Stimulated activated CD8-positive, alpha-beta memory T cell treated with anti-CD3 and anti-CD28 coated beads, Interleukin-7, amount 100 ng/mL, for 4 hours (primary cell): ENCODE data around the gene DARS2.
"Not testable (repeated sequence)": the region's sequence is repeated elsewhere in the genome, so short reads cannot be mapped to it uniquely, and the experiment has no call there.

Source experiments
- DNase-seq, 2 donors: peaks; one replicate each; pipeline ENCODE4 v3.0.0-alpha.2; 2020; ENCODE audit warnings: low read depth in 2 of 2

Gene DARS2

GRCh38 chr1:173824315-173825081 is at the start of gene DARS2, which contains the start of gene CENPL:
TSS of gene DARS2 (plus strand) at chr1:173824673. CDS start at chr1:173825230, 557 bp downstream.
TSS of gene CENPL (minus strand) at chr1:173824883. CDS start at chr1:173811299, 13,584 bp downstream.
- DNase-seq: peak; percentile 82 to 90

- no peak for DNase-seq
These were observed 48.8 kb upstream of the DARS2 start for GRCh38 chr1:173775578-173776226.

GRCh38 chr1:173779936-173780335 is 44.5 kb upstream of the DARS2 start:
- no peak for DNase-seq

GRCh38 chr1:173784997-173785396 is 39.5 kb upstream of the DARS2 start:
- DNase-seq: no peak

GRCh38 chr1:173789841-173790240 is 34.6 kb upstream of the DARS2 start:
- no peak for DNase-seq

GRCh38 chr1:173798078-173798477 is 26.4 kb upstream of the DARS2 start:
- no peak for DNase-seq

GRCh38 chr1:173799995-173800394 is 24.5 kb upstream of the DARS2 start:
- DNase-seq: not testable (repeated sequence)

- no peak for DNase-seq
These were observed 21.5 kb upstream of the DARS2 start for GRCh38 chr1:173802961-173803360.

- not testable (repeated sequence) for DNase-seq
These were observed 10.8 kb upstream of the DARS2 start for GRCh38 chr1:173813654-173814053.

GRCh38 chr1:173818459-173818858 is 6.0 kb upstream of the DARS2 start:
- no peak for DNase-seq

GRCh38 chr1:173821680-173822079 is 2.8 kb upstream of the DARS2 start:
- no peak for DNase-seq

GRCh38 chr1:173823781-173824314 is 625 bp upstream of the DARS2 start:
- no peak for DNase-seq

GRCh38 chr1:173827611-173828010 is 3.1 kb downstream of the DARS2 start:
- DNase-seq: no peak

- no peak for DNase-seq
These were observed 8.3 kb downstream of the DARS2 start for GRCh38 chr1:173832748-173833147.

GRCh38 chr1:173852105-173852504 is 27.6 kb downstream of the DARS2 start:
- no peak for DNase-seq

GRCh38 chr1:173853074-173853473 is 28.6 kb downstream of the DARS2 start:
- no peak for DNase-seq

GRCh38 chr1:173856014-173856413 is 31.5 kb downstream of the DARS2 start:
- no peak for DNase-seq

GRCh38 chr1:173856903-173857302 is 32.4 kb downstream of the DARS2 start:
- no peak for DNase-seq

- no peak for DNase-seq
These were observed 33.0 kb downstream of the DARS2 start for GRCh38 chr1:173857363-173857917.

- not testable (repeated sequence) for DNase-seq
These were observed 35.1 kb downstream of the DARS2 start for GRCh38 chr1:173859547-173859946.

- no peak for DNase-seq
These were observed 35.6 kb downstream of the DARS2 start for GRCh38 chr1:173860065-173860464.

- no peak for DNase-seq
These were observed 37.3 kb downstream of the DARS2 start for GRCh38 chr1:173861731-173862145.
